CD14-positive monocyte (primary cell): Measurements from ENCODE around the gene RASD1. TPM values are rescaled to one million over a fixed set of nuclear protein-coding genes. Genes with fewer than 3 reads are reported as not detected.

Source experiments
- DNase-seq, 3 donors: peaks; one replicate each; pipeline ENCODE4 v3.0.0-alpha.2; 2011 to 2022
- H2AFZ ChIP-seq: 2 replicates; pipeline ENCODE4 v1.6.0; 2012; ENCODE audit warnings: mild to moderate bottlenecking, low read depth, low read length, inconsistent platforms; ENCODE audit not compliant: insufficient read depth, poor library complexity, severe bottlenecking
- H3K27ac ChIP-seq, 2 donors: 1 replicate in 1 of 2; 2 replicates in 1 of 2; pipeline ENCODE4 v1.5.1; 2012 to 2013; ENCODE audit warnings: low read length in 2 of 2, control low read depth in 1 of 2, inconsistent platforms in 1 of 2, low read depth in 1 of 2, mild to moderate bottlenecking in 1 of 2
- H3K27me3 ChIP-seq, 2 donors: one replicate each; pipeline versions ENCODE4 v1.6.0 to v1.6.1; 2011 to 2013; ENCODE audit warnings: low read length in 2 of 2; ENCODE audit not compliant: control insufficient read depth in 2 of 2, insufficient read depth in 2 of 2
- H3K36me3 ChIP-seq, 2 donors: replicated peaks in 1 of 2; 1 replicate in 1 of 2; 2 replicates in 1 of 2; pipeline versions ENCODE4 v1.5.1 to v1.6.1; 2012 to 2013; ENCODE audit warnings: low read length in 2 of 2, control low read depth in 1 of 2, inconsistent platforms in 1 of 2, mild to moderate bottlenecking in 1 of 2; ENCODE audit not compliant: insufficient read depth in 2 of 2, control insufficient read depth in 1 of 2
- H3K4me1 ChIP-seq, 2 donors: 1 replicate in 1 of 2; 2 replicates in 1 of 2; pipeline versions ENCODE4 v1.5.1 to v1.6.1; 2012 to 2013; ENCODE audit warnings: low read length in 2 of 2, control low read depth in 1 of 2, inconsistent platforms in 1 of 2, mild to moderate bottlenecking in 1 of 2, moderate library complexity in 1 of 2; ENCODE audit not compliant: insufficient read depth in 2 of 2, control insufficient read depth in 1 of 2
- H3K4me2 ChIP-seq: replicated peaks from 2 replicates; pipeline ENCODE3; 2012; ENCODE audit warnings: low read length, moderate library complexity, mild to moderate bottlenecking; ENCODE audit not compliant: poor library complexity, severe bottlenecking; ENCODE audit errors: extremely low read depth
- H3K4me3 ChIP-seq, 3 experiments: fragments of 200-600 bp in 1 of 3; sonication (generic) in 1 of 3; replicated peaks in 1 of 3; 1 replicate in 2 of 3; 2 replicates in 1 of 3; pipeline ENCODE4 v1.5.1; 2011 to 2013; ENCODE audit warnings: low read length in 3 of 3, mild to moderate bottlenecking in 3 of 3, control low read depth in 2 of 3, low read depth in 2 of 3, inconsistent platforms in 1 of 3, moderate library complexity in 1 of 3
- H3K79me2 ChIP-seq: 2 replicates; pipeline ENCODE4 v1.6.0; 2012; ENCODE audit warnings: mild to moderate bottlenecking, control low read depth, inconsistent platforms, low read length, moderate library complexity; ENCODE audit not compliant: insufficient read depth
- H3K9ac ChIP-seq: 2 replicates; pipeline ENCODE4 v1.6.0; 2017; ENCODE audit warnings: low read length, mild to moderate bottlenecking; ENCODE audit not compliant: insufficient read depth, poor library complexity, severe bottlenecking
- H3K9me3 ChIP-seq, 2 donors: replicated peaks in 1 of 2; 1 replicate in 1 of 2; 2 replicates in 1 of 2; pipeline versions ENCODE4 v1.5.1 to v1.6.1; 2012 to 2013; ENCODE audit warnings: low read length in 2 of 2, control low read depth in 1 of 2; ENCODE audit not compliant: control insufficient read depth in 1 of 2, insufficient read depth in 1 of 2
- H4K20me1 ChIP-seq: 2 replicates; pipeline ENCODE4 v1.6.0; 2012; ENCODE audit warnings: mild to moderate bottlenecking, low read length, control low read depth, moderate library complexity; ENCODE audit not compliant: insufficient read depth
- H3K27ac Mint-ChIP-seq, 7 donors: one replicate each; pipeline ENCODE4 v1.8.0; 2020; ENCODE audit warnings: mild to moderate bottlenecking in 7 of 7, mixed read lengths in 7 of 7, moderate library complexity in 6 of 7, inconsistent platforms in 2 of 7
- H3K27me3 Mint-ChIP-seq, 3 donors: one replicate each; pipeline ENCODE4 v1.8.0; 2021 to 2022; ENCODE audit warnings: low read depth in 3 of 3, mild to moderate bottlenecking in 3 of 3, mixed read lengths in 3 of 3, moderate library complexity in 3 of 3, inconsistent platforms in 1 of 3
- H3K36me3 Mint-ChIP-seq, 2 donors: one replicate each; pipeline ENCODE4 v1.8.0; 2020; ENCODE audit warnings: mixed read lengths in 2 of 2, inconsistent platforms in 1 of 2, mild to moderate bottlenecking in 1 of 2
- H3K4me1 Mint-ChIP-seq: one replicate; pipeline ENCODE4 v1.8.0; 2020; ENCODE audit warnings: mild to moderate bottlenecking, mixed read lengths
- H3K4me3 Mint-ChIP-seq, 2 donors: one replicate each; pipeline ENCODE4 v1.8.0; 2020; ENCODE audit warnings: mild to moderate bottlenecking in 2 of 2, mixed read lengths in 2 of 2, moderate library complexity in 1 of 2
- H3K9me3 Mint-ChIP-seq, 7 donors: one replicate each; pipeline ENCODE4 v1.8.0; 2020 to 2022; ENCODE audit warnings: mixed read lengths in 7 of 7, mild to moderate bottlenecking in 6 of 7, moderate library complexity in 6 of 7, inconsistent platforms in 2 of 7
- WGBS: methylation state at CpG from one replicate; pipeline ENCODE4 v1.1.5; 2013; ENCODE audit warnings: missing lambda C conversion rate; ENCODE audit not compliant: insufficient coverage; 5-methylcytosine and 5-hydroxymethylcytosine counted together
- intact Hi-C, 2 donors: fragments of 100-400 bp; cut with micrococcal nuclease; formaldehyde crosslinking; loops; one replicate each; pipeline versions ENCODE4 v1.15.0 to v1.15.1; 2023
- polyA plus RNA-seq, 3 donors: library from polyadenylated mRNA; depleted of rRNA in 1 of 3; unstranded in 2 of 3; stranded (reverse) in 1 of 3; fragments of 300-500 nt in 2 of 3; fragments of >200 nt in 1 of 3; fragmentation: Illumina TruSeq in 2 of 3; gene quantifications; 1 replicate in 2 of 3; 2 replicates in 1 of 3; pipeline ENCODE4 v1.2.3, GENCODE V29; 2012 to 2021
- TF ChIP-seq, protein P1 (sequence below): fragments of 200-600 bp; IDR thresholded peaks from one replicate; pipeline ENCODE4 v1.8.0; 2022; ENCODE audit warnings: antibody characterized with exemption, mild to moderate bottlenecking

RASD1 gene
- polyA plus RNA-seq, 3 donors = 0.88 to 12.4 (median 1.3) TPM

DNA sequence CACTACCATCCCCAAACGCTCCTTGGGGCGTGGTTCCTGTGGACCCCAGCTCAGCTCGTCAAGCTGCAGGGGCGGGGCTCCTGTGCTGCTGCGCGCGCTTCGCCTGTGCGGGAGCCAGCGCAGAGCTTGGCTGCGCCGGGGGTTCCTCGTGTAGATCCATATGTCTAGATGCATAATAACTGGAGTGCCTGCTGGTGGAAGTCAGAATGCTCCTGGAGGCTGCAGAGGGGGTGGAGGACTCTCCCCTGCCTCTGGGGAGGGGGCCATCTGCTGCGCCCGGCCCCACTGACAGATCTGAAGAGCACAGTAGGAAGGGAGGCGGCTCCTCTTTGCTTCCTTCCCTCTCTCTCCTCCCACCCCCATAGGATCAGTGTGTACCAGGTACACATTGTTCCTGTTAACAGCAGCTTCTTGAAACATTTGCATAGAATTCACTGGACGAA lies 4.6 kb downstream of the RASD1 start:
- H3K4me3 ChIP-seq = no peak overlapping the region
- H2AFZ ChIP-seq = no peak overlapping the region
- Mint-ChIP-seq H3K27ac (no peak overlapping the region), H3K4me3 (no peak overlapping the region), H3K27me3 (peaks cover 26 to 30% (median 28%) of the 10 kb centered on the region in 3 donors), H3K36me3 (peaks cover 63 to 71% of the 10 kb centered on the region in 2 donors), H3K4me1 (peaks cover 16% of the 10 kb centered on the region), H3K9me3 (peaks cover 0 to 8% (median 4%) of the 10 kb centered on the region in 7 donors)
- H3K4me2 ChIP-seq = no peak overlapping the region
- H3K27me3 ChIP-seq = peaks cover 6 to 24% of the 10 kb centered on the region in 2 donors
- 99% methylated on average over 10 of the region's 17 CpGs for WGBS
- no peak overlapping the region for H3K9ac ChIP-seq
- DNase-seq = no peak
- intact Hi-C loops = no loop called here
- H3K4me1 ChIP-seq = peaks cover 16 to 23% of the 10 kb centered on the region in 2 donors
- peaks cover 34 to 55% of the 10 kb centered on the region in 2 donors for H3K36me3 ChIP-seq
- H4K20me1 ChIP-seq = peaks cover 38% of the 10 kb centered on the region
- H3K79me2 ChIP-seq = no peaks in the 10 kb centered on the region
- TF ChIP-seq, protein P1, sequence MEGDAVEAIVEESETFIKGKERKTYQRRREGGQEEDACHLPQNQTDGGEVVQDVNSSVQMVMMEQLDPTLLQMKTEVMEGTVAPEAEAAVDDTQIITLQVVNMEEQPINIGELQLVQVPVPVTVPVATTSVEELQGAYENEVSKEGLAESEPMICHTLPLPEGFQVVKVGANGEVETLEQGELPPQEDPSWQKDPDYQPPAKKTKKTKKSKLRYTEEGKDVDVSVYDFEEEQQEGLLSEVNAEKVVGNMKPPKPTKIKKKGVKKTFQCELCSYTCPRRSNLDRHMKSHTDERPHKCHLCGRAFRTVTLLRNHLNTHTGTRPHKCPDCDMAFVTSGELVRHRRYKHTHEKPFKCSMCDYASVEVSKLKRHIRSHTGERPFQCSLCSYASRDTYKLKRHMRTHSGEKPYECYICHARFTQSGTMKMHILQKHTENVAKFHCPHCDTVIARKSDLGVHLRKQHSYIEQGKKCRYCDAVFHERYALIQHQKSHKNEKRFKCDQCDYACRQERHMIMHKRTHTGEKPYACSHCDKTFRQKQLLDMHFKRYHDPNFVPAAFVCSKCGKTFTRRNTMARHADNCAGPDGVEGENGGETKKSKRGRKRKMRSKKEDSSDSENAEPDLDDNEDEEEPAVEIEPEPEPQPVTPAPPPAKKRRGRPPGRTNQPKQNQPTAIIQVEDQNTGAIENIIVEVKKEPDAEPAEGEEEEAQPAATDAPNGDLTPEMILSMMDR = no peak
- H3K9me3 ChIP-seq = no peaks in the 10 kb centered on the region
- no peak overlapping the region for H3K27ac ChIP-seq

DNA sequence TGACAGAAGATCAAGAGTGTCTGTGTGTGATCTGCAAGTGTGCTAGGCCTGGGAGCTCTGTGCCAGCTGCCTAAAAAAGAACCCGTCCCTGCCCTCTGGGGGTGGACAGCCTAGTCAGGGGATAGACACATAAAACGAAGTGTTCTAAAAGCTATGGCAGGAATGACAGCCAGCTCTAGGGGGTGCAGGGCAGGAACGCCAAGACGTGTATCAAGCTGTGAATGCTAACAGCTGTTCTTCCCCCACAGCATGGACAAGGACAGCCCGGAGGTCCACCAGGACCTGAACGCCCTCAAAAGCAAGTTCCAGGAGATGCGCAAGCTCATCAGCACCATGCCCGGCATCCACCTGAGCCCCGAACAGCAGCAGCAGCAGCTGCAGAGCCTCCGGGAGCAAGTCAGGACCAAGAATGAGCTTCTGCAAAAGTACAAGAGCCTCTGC lies 5.1 kb downstream of the RASD1 start:
- DNase-seq = no peak
- peaks cover 16 to 18% of the 10 kb centered on the region in 2 donors for H3K4me1 ChIP-seq
- TF ChIP-seq, protein P1 = no peak
- Mint-ChIP-seq H3K4me1 (peaks cover 16% of the 10 kb centered on the region), H3K9me3 (peaks cover 0 to 8% (median 4%) of the 10 kb centered on the region in 7 donors), H3K36me3 (peaks cover 63 to 73% of the 10 kb centered on the region in 2 donors), H3K27ac (no peak overlapping the region), H3K4me3 (no peak overlapping the region), H3K27me3 (peaks cover 25 to 29% (median 28%) of the 10 kb centered on the region in 3 donors)
- peaks cover 6 to 24% of the 10 kb centered on the region in 2 donors for H3K27me3 ChIP-seq
- peaks cover 37% of the 10 kb centered on the region for H4K20me1 ChIP-seq
- H3K27ac ChIP-seq = no peak overlapping the region
- H3K4me3 ChIP-seq = no peak overlapping the region
- no peaks in the 10 kb centered on the region for H3K79me2 ChIP-seq
- H3K36me3 ChIP-seq = peaks cover 34 to 55% of the 10 kb centered on the region in 2 donors
- no peak overlapping the region for H3K9ac ChIP-seq
- H3K9me3 ChIP-seq = no peaks in the 10 kb centered on the region
- intact Hi-C loops = no loop called here
- no peak overlapping the region for H3K4me2 ChIP-seq
- 90% methylated on average over 10 of the region's 10 CpGs for WGBS
- H2AFZ ChIP-seq = no peak overlapping the region
